WTC11 (cell line): ENCODE data around the gene NANOGP8. TPM values are rescaled to one million over a fixed set of nuclear protein-coding genes. Genes with fewer than 3 reads are reported as not detected.

ENCODE experiments used
- FOXJ3 ChIP-seq: sonication (generic); formaldehyde crosslinking; IDR thresholded peaks from 2 replicates; pipeline ENCODE4 v1.9.0; 2021; ENCODE audit warnings: missing genetic modification reagents, mild to moderate bottlenecking, borderline replicate concordance
- HMGXB4 ChIP-seq: sonication (generic); formaldehyde crosslinking; IDR thresholded peaks from 2 replicates; pipeline ENCODE4 v1.8.1; 2023; ENCODE audit warnings: mild to moderate bottlenecking, moderate library complexity, missing genetic modification reagents
- SMAD4 ChIP-seq: sonication (generic); formaldehyde crosslinking; IDR thresholded peaks from 2 replicates; pipeline ENCODE4 v1.8.0; 2022; ENCODE audit warnings: mild to moderate bottlenecking, missing genetic modification reagents
- TEAD1 ChIP-seq: sonication (generic); formaldehyde crosslinking; IDR thresholded peaks from 2 replicates; pipeline ENCODE4 v1.8.0; 2022; ENCODE audit warnings: mild to moderate bottlenecking, missing genetic modification reagents
- total RNA-seq: library from RNA; stranded (reverse); gene quantifications from 3 replicates; pipeline ENCODE4 v1.2.3, GENCODE V29; 2021

NANOGP8 gene
- total RNA-seq, 1 experiment from 2014 or later: 2.1 TPM

- TF ChIP-seq HMGXB4 (CRISPR knock-in tag): no peak
- no peak for TF ChIP-seq SMAD4 (CRISPR knock-in tag)
- TF ChIP-seq TEAD1 (CRISPR knock-in tag): no peak
- TF ChIP-seq FOXJ3 (CRISPR knock-in tag): no peak
Measured at GRCh38 chr15:35038626-35039451, 46.3 kb downstream of the NANOGP8 start (continued).

Other genes starting within 250 kb of the NANOGP8 start
- gene AQR, start 115.6 kb downstream of the NANOGP8 start, total RNA-seq: 55.6 to 62.1 TPM (median 57.9 TPM) in 3 replicates
- 142 to 158 TPM (median 154 TPM) in 3 replicates for gene ZNF770, start 97.0 kb downstream of the NANOGP8 start, total RNA-seq